Retinal pigment epithelial cell (primary cell): ENCODE results near the gene SLC44A3.

Experiments used
- DNase-seq: peaks from one replicate; pipeline ENCODE4 v3.0.0-alpha.2; 2010; ENCODE audit warnings: low read depth
- H3K4me3 ChIP-seq: 2 replicates; pipeline ENCODE4 v1.5.1; 2011; ENCODE audit warnings: mild to moderate bottlenecking, low read length, control low read depth, moderate library complexity
- CTCF ChIP-seq: conservative IDR thresholded peaks from 2 replicates; pipeline ENCODE4 v1.5.1; 2011; ENCODE audit warnings: low read depth, low read length, control low read depth, inconsistent platforms

The SLC44A3 gene

DNA sequence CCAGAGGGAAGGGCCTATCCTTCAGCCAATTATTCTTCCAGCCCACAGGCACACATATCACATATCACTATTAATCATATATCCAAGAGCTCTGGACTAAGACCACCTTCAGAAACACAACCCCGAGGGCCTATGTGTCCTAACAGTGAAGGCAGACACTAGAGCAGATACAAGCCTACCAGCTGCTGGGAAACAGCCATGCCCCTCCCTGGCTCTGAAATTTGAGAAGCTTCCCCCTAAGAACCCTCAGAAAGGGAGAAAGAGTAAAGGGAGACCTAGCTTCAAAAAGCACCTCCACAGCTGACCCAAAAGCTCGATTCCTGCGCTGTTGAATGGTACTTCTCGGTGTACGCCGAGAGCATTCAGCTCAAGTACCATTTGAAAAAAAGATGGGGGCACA, 89.3 kb downstream of the SLC44A3 start:
- no peak overlapping the region for H3K4me3 ChIP-seq
- no peak for DNase-seq
- no peak for TF ChIP-seq CTCF

DNA sequence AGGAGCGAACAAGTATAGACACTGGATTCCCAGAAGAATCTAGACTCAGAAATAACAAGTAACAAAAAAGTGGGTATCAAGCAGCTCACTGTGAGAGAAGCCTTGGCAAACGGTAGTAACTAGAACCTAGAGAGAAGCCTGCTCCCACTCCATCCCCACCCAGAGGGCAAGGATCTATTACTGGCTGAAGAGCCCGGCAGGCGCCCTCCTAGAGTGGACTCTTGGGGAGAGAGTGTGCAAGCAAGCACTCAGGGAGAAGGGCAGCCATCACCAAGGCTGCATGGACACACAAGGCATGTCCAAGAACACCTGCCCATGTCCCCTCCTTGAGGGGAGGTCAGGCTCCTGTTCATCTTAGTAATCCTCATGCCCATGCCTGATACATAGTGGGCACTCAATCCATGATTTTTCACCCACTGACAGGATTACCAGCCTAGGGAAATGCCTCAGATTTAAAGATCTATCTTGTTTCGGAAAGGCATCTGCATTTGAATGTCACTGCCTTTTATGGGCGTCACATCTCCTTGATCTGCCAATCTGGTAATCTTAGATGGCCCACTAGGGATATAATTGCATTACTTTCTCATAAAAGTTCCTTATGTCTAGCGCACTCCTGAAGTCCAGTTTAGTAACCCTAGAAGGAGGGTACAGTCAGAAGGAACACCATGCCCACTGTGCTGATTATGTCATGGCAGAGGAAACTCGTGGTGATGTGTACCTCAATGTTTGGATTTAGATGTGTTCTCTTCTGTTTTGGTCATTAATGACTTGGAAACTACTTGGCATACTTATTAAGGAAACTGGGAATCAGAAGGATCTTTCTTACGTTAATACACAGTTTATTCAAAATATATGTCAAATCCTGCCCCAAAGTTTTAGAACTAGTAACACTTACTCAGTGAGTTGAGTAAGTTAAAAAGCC, 92.4 kb downstream of the SLC44A3 start:
- no peak for TF ChIP-seq CTCF
- DNase-seq, result no peak
- no peak overlapping the region for H3K4me3 ChIP-seq

- no peak for TF ChIP-seq CTCF
- H3K4me3 ChIP-seq, result no peak overlapping the region
- no peak for DNase-seq
These were observed 97.1 kb downstream of the SLC44A3 start for GRCh38 chr1:94917251-94917650.

DNA sequence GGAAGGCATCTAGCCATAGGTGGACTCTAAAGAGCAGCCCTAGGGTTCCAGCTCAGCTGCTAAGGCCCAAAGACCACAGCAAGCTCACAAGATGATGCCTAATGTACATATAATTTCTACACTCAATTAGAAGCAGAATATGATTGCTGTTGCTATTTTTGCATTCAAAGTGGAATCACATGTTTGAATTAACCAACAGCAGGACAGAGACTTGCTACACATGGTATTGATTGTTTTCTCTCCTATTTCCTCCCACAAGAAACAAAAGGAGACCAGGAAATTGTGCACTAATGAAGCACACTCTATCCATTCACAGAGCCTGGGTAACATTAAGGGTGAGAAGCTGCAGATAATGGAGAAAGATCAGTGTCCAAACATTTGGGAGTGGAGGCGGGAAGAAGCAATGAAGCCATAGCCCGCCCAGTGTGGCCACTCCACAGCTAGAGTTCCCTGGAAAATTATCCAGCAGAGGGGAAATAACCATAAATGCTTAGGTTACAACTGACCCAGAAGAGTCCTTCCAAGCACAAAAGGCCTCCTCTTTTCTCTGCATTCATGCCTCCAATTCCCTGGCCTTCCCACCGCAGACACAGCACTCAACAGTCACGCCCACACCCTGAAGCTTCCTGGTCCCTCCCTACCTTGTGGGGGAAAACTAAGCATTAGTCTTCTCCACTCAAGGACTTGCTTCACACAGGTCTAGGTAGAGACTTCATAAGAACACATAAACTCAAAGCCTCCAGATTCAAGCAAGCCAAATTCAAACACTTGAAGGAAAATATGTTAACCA, 99.3 kb downstream of the SLC44A3 start:
- no peak for TF ChIP-seq CTCF
- H3K4me3 ChIP-seq, result no peak overlapping the region
- no peak for DNase-seq

GRCh38 chr1:94920061-94920460, 99.9 kb downstream of the SLC44A3 start:
- no peak overlapping the region for H3K4me3 ChIP-seq

GRCh38 chr1:94921977-94922376, 101.8 kb downstream of the SLC44A3 start:
- no peak for TF ChIP-seq CTCF
- H3K4me3 ChIP-seq, result peak overlapping the region; percentile 1
- DNase-seq, result no peak

More at GRCh38 chr1:94920061-94920460, 99.9 kb downstream of the SLC44A3 start:
- no peak for TF ChIP-seq CTCF
- DNase-seq, result no peak
